GM12872 (cell line): ENCODE data around the gene ARFGAP1.

Experiments
- CTCF ChIP-seq: IDR thresholded peaks from 3 replicates; pipeline ENCODE4 v1.5.1; 2011; ENCODE audit warnings: low read depth, mild to moderate bottlenecking, low read length, moderate library complexity; ENCODE audit not compliant: insufficient read depth

ARFGAP1 gene

GRCh38 chr20:63269724-63270123 is 2.9 kb upstream of the ARFGAP1 start:
- no peak for TF ChIP-seq CTCF

GRCh38 chr20:63270606-63271325 is 1.8 kb upstream of the ARFGAP1 start:
- TF ChIP-seq CTCF, result no peak

DNA sequence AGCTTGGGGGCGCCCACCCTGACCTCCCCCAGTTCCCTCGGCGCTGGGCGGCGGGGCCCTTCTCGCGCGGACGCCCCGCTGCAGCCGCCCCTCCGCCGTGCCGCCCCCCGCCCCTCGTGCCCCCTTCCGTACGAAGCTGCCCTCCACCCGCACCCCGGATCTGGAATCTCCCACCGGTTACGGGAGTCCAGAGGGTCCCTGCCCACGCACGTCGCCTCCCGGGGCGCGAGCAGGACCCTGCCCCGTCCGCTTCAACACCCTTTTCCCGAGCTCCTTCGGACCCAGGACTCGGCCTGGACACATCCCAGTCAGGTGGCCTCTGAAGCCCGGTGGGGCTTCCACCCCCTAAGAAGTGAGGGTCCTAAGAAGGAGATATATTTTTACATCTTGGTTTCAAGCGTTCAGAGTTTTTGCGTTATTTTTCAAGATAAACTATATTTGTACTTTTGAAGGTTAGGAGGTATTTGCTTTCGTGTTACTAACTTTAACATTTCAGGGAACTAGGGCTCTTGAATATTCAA is 506 bp downstream of the ARFGAP1 start:
- TF ChIP-seq CTCF, result no peak

DNA sequence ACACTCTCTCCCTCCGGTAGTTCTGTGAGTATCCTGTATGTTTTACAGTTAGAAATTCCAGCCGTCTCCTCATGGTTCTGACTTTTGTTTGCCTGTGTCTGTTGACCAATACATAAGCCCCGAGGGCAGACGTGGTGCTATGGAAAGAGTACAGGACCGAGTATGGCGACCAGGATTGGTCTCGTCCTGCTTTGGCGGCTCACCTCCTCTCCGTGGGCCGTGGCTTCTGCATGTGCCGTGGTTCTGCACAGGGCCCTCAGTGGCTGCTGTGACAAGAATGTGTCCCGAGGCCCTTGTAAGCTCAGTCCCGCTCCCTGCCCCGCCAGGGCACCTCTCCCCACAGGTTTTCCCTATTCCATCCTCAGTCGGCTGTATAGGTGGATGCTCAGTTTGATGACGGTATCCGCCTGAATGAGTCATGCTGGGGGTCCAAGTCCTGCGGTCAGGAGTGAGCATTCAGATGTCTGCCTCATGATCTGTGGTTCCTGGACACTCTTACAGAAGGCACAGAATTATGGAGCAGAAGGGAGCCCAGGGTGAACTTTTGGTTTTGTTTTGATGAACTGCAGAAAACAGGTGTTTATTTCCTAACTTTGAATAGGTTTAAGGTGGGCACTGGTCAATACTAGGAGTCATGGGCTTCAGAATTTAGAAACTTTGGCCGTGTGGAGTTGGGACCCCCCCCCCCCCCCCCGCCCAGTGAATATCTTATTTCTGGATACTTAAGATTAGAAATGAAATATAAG is 1.2 kb downstream of the ARFGAP1 start:
- no peak for TF ChIP-seq CTCF

DNA sequence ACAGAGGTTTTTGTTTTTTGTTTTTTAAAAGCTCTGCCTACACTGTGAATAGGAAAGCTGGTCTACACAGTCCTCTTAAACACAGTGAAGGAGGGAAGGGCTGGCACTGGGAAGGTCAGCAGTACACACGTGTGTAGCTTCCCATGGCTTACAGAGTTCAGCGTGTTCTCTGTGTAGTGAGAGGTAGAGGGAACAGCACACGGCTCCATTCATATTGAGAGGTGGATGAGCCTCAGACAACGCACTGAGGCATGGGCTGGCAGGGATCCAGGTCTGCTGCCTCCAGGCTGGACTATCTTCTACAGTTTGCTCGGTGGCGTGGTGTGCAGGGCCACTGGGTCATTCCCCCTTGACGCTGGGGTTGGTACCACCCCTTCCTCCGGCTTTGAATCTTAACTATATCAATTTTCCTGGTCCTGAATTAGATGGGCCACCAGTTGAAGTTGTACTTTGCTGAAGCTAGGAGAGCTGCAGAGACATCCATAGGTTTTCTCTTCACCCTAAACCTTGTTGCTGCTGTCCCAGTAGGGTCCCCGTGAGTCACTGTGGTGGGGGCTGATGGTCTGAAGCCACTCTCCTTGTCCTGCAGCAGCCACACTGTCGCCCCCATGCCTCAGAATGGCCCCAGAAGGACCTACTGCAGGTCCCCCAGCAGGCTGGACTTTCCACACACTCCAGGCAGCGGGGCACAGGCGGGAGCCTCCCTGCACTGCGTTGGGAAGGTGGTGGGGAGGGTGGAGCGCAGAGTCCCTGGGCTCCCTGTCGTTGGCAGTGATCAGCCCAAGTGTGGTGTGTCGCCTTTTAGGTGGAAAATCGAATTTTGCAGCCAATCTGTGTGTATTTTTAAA is 2.0 kb downstream of the ARFGAP1 start:
- no peak for TF ChIP-seq CTCF

DNA sequence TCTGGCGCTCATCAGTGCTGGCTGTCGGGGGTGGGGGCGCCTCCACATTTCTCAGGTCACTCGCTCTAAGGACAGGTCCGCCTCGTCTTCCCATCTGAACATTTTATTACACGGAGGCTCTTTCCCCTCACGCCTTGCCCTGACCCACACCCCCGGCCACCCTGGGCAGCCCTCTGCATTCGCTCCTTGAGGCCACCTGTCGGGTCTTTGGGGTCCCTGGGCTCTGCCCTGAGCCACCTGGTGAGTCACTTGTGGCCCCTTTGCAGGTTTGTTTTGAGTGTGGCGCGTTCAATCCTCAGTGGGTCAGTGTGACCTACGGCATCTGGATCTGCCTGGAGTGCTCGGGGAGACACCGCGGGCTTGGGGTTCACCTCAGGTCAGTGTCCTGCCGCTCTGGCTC is 3.2 kb downstream of the ARFGAP1 start:
- no peak for TF ChIP-seq CTCF

- no peak for TF ChIP-seq CTCF
Observed at GRCh38 chr20:63276956-63277355, 4.3 kb downstream of the ARFGAP1 start.
